ENCODE results near the gene YWHAE. TPM values are rescaled to one million over a fixed set of nuclear protein-coding genes. Genes with fewer than 3 reads are reported as not detected.

Gene YWHAE
- total and polyA plus RNA-seq, 9 of the 15 experiments (the other 6 are each of a cell fraction or from before 2014, with no cell fraction given), result 184 to 727 (median 448) TPM

GRCh38 chr17:1371893-1372590 lies 28.0 kb downstream of the YWHAE start:
- 83% methylated on average over 7 of the region's 17 CpGs for WGBS (ENCODE audit: insufficient coverage, low coverage, missing lambda C conversion rate)
- TF ChIP-seq ZNF140 (CRISPR knock-in tag; IDR thresholded peaks at IDR 0.05), result no peak
- no peak for TF ChIP-seq FOS (IDR thresholded peaks at IDR 0.05; ENCODE audit: extremely low read depth, insufficient read length)
- TF ChIP-seq ZBTB49 (CRISPR knock-in tag; IDR thresholded peaks at IDR 0.05; ENCODE audit: borderline replicate concordance), result no peak
- no peak for TF ChIP-seq HMG20B (CRISPR knock-in tag; IDR thresholded peaks at IDR 0.05)
- TF ChIP-seq RBM25 (IDR thresholded peaks at IDR 0.05; ENCODE audit: low read depth, low read length, severe bottlenecking), result no peak
- no peak for TF ChIP-seq POLR2B (IDR thresholded peaks at IDR 0.05; ENCODE audit: low read depth, partially characterized antibody)
- TF ChIP-seq ZNF57 (CRISPR knock-in tag; IDR thresholded peaks at IDR 0.05), result no peak
- TF ChIP-seq ZFP91 (CRISPR knock-in tag; IDR thresholded peaks at IDR 0.05), result no peak
- Histone ChIP-seq H3K36me3 (ENCODE audit: control insufficient read depth, insufficient read depth, low read length) (peaks cover 55% of the 10 kb centered on the region), H3K27ac (ENCODE audit: extremely low read depth, low read depth, low read length) (no peak overlapping the region), H3K9me3 (replicated peaks; ENCODE audit: control insufficient read depth, insufficient read depth, low read depth, low read length) (no peaks in the 10 kb centered on the region), H3K4me3 (no peak overlapping the region), H4K20me1 (replicated peaks; ENCODE audit: control insufficient read depth, insufficient read depth, low read length) (peaks cover 43% of the 10 kb centered on the region), H3K79me2 (ENCODE audit: control insufficient read depth, insufficient read depth, low read length) (peaks cover 98% of the 10 kb centered on the region), H3K9me1 (ENCODE audit: control insufficient read depth, insufficient read depth, low read length) (no peaks in the 10 kb centered on the region), H2AFZ (ENCODE audit: low read depth, low read length) (no peak overlapping the region), H3K4me2 (ENCODE audit: insufficient read depth, low read length) (no peak overlapping the region), H3K27me3 (ENCODE audit: control insufficient read depth in 2 of 2, insufficient read depth in 2 of 2, low read length in 2 of 2) (no peaks in the 10 kb centered on the region), H3K9ac (ENCODE audit: insufficient read depth in 1 of 2, low read depth in 2 of 2, low read length in 2 of 2) (no peak overlapping the region), H3K4me1 (replicated peaks in 1 of 2; ENCODE audit: control insufficient read depth in 2 of 2, insufficient read depth in 2 of 2, low read length in 2 of 2) (no peaks in the 10 kb centered on the region; a peak in 2 of 5 replicates)
- BruUV-seq (replicated peaks), result no TSS peak
- FAIRE-seq, result no peak
- ChIA-PET CTCF (ENCODE audit: low intra/inter-chr PET ratio) (no interaction called here), POLR2A (interaction anchor here (1.0 to 2.4 kb wide), 4 partner anchors 8 to 24 kb away, joined by 3 to 8 read pairs (median 4); no protein-coding TSS in a partner anchor)
- DNase-seq (ENCODE audit: extremely low read depth in 1 of 4, low spot score in 3 of 4), result no peak
- intact Hi-C loops (cut with micrococcal nuclease), result no loop called here
- in situ Hi-C loops (cut with MboI), result no loop called here
- ATAC-seq, result no peak

All from K562 (cell line).